ENCODE measurements around the gene DNAH7. TPM values are rescaled to one million over a fixed set of nuclear protein-coding genes. Genes with fewer than 3 reads are reported as not detected.

DNAH7 gene
- total RNA-seq, 4 donors from 2014 or later = 0.10 to 1.2 (median 0.27) TPM

GRCh38 chr2:195721042-195721441, 347.6 kb downstream of the DNAH7 start:
- no peak for TF ChIP-seq CTCF (IDR thresholded peaks at IDR 0.05)
- TF ChIP-seq EP300 (IDR thresholded peaks at IDR 0.05) = no peak
- TF ChIP-seq POLR2AphosphoS5 (IDR thresholded peaks at IDR 0.05) = no peak
- TF ChIP-seq POLR2A (IDR thresholded peaks at IDR 0.05) = no peak
- H3K4me1 ChIP-seq = no peaks in the 10 kb centered on the region
- no peak overlapping the region for H3K27ac ChIP-seq
- 96% methylated on average over 2 of the region's 2 CpGs for WGBS
- no peaks in the 10 kb centered on the region for H3K27me3 ChIP-seq
- no peak for DNase-seq (ENCODE audit: low spot score in 2 of 2)
- H3K4me3 ChIP-seq = no peak overlapping the region
- peaks cover 20% of the 10 kb centered on the region for H3K36me3 ChIP-seq
- H3K9me3 ChIP-seq = no peaks in the 10 kb centered on the region

GRCh38 chr2:195716466-195716865, 352.2 kb downstream of the DNAH7 start:
- no peak for DNase-seq (ENCODE audit: low spot score in 2 of 2)
- WGBS = 98% methylated on average over 4 of the region's 4 CpGs
- Histone ChIP-seq H3K4me1 (no peaks in the 10 kb centered on the region), H3K27me3 (no peaks in the 10 kb centered on the region), H3K9me3 (no peaks in the 10 kb centered on the region), H3K36me3 (peaks cover 34% of the 10 kb centered on the region), H3K4me3 (no peak overlapping the region), H3K27ac (no peak overlapping the region)
- TF ChIP-seq CTCF (IDR thresholded peaks at IDR 0.05) (no peak), EP300 (IDR thresholded peaks at IDR 0.05) (no peak), POLR2AphosphoS5 (IDR thresholded peaks at IDR 0.05) (no peak), POLR2A (IDR thresholded peaks at IDR 0.05) (no peak)

- TF ChIP-seq EP300 (IDR thresholded peaks at IDR 0.05) (no peak), POLR2AphosphoS5 (IDR thresholded peaks at IDR 0.05) (no peak), CTCF (IDR thresholded peaks at IDR 0.05) (no peak), POLR2A (IDR thresholded peaks at IDR 0.05) (no peak)
- peaks cover 23% of the 10 kb centered on the region for H3K36me3 ChIP-seq
- no peak overlapping the region for H3K4me3 ChIP-seq
- H3K27ac ChIP-seq = no peak overlapping the region
- H3K4me1 ChIP-seq = no peaks in the 10 kb centered on the region
- H3K9me3 ChIP-seq = no peaks in the 10 kb centered on the region
- H3K27me3 ChIP-seq = no peaks in the 10 kb centered on the region
- DNase-seq (ENCODE audit: low spot score in 2 of 2) = no peak
These were observed 357.2 kb downstream of the DNAH7 start for GRCh38 chr2:195711478-195711877.

GRCh38 chr2:195709901-195710806, 358.5 kb downstream of the DNAH7 start:
- Histone ChIP-seq H3K4me3 (no peak overlapping the region), H3K4me1 (no peaks in the 10 kb centered on the region), H3K9me3 (no peaks in the 10 kb centered on the region), H3K27me3 (no peaks in the 10 kb centered on the region), H3K27ac (no peak overlapping the region), H3K36me3 (peaks cover 17% of the 10 kb centered on the region)
- 76% methylated on average over 2 of the region's 2 CpGs for WGBS
- no peak for DNase-seq (ENCODE audit: low spot score in 2 of 2)
- TF ChIP-seq POLR2AphosphoS5 (IDR thresholded peaks at IDR 0.05) (no peak), CTCF (IDR thresholded peaks at IDR 0.05) (no peak), EP300 (IDR thresholded peaks at IDR 0.05) (no peak), POLR2A (IDR thresholded peaks at IDR 0.05) (no peak)

GRCh38 chr2:195706161-195706900, 362.3 kb downstream of the DNAH7 start:
- H3K4me3 ChIP-seq = no peak overlapping the region
- no peaks in the 10 kb centered on the region for H3K36me3 ChIP-seq
- whole genome bisulfite sequencing = 92% methylated on average over 5 of the region's 5 CpGs
- no peaks in the 10 kb centered on the region for H3K9me3 ChIP-seq
- H3K4me1 ChIP-seq = no peaks in the 10 kb centered on the region
- TF ChIP-seq EP300 (IDR thresholded peaks at IDR 0.05) (no peak), CTCF (IDR thresholded peaks at IDR 0.05) (no peak), POLR2AphosphoS5 (IDR thresholded peaks at IDR 0.05) (no peak)
- no peak for DNase-seq (ENCODE audit: low spot score in 2 of 2)
- H3K27me3 ChIP-seq = no peaks in the 10 kb centered on the region
- H3K27ac ChIP-seq = no peak overlapping the region
